SU-DHL-6 (cell line): ENCODE data around the gene KCTD1.

Experiments
- H2AFZ ChIP-seq: fragments of 200-600 bp; sonication (generic); 2 replicates; pipeline ENCODE4 v1.6.1; 2014; ENCODE audit warnings: low read depth, mild to moderate bottlenecking, moderate library complexity, mixed read lengths, antibody characterized with exemption, low read length; ENCODE audit not compliant: severe bottlenecking
- H3F3A ChIP-seq: fragments of 200-600 bp; shearing (Covaris generic); 2 replicates; pipeline ENCODE4 v1.6.0; 2016; ENCODE audit warnings: antibody characterized with exemption, mild to moderate bottlenecking; ENCODE audit not compliant: insufficient read depth
- H3K27ac ChIP-seq: fragments of 200-600 bp; sonication (generic); 2 replicates; pipeline ENCODE4 v1.5.1; 2016; ENCODE audit warnings: low read depth, mild to moderate bottlenecking, low read length, moderate library complexity, mixed read lengths
- H3K27me3 ChIP-seq: fragments of 200-600 bp; sonication (generic), shearing (Covaris generic); 2 replicates; pipeline ENCODE4 v1.6.0; 2014; ENCODE audit warnings: mild to moderate bottlenecking, low read length
- H3K36me3 ChIP-seq: fragments of 200-600 bp; sonication (generic); 2 replicates; pipeline ENCODE4 v1.6.1; 2014; ENCODE audit warnings: mild to moderate bottlenecking, low read length, mixed read lengths
- H3K4me2 ChIP-seq: fragments of 300-600, 200-600 bp; shearing (Covaris generic), sonication (generic); 2 replicates; pipeline ENCODE4 v1.6.0; 2014; ENCODE audit warnings: low read length, low read depth, mild to moderate bottlenecking; ENCODE audit not compliant: poor library complexity, severe bottlenecking
- H3K4me3 ChIP-seq: fragments of 200-600 bp; sonication (generic); 2 replicates; pipeline ENCODE4 v1.5.1; 2014; ENCODE audit warnings: antibody characterized with exemption, low read length, mild to moderate bottlenecking, mixed read lengths; ENCODE audit not compliant: insufficient read depth, poor library complexity, severe bottlenecking
- H3K79me2 ChIP-seq: fragments of 200-600 bp; sonication (generic); 2 replicates; pipeline ENCODE4 v1.6.1; 2014; ENCODE audit warnings: mild to moderate bottlenecking, low read length, moderate library complexity; ENCODE audit not compliant: insufficient read depth
- H3K9ac ChIP-seq: fragments of 200-600 bp; sonication (generic); 2 replicates; pipeline ENCODE4 v1.7.0; 2014; ENCODE audit warnings: mild to moderate bottlenecking, low read length
- H3K9me2 ChIP-seq: fragments of 200-600 bp; sonication (generic); replicated peaks from 2 replicates; pipeline ENCODE4 v1.6.1; 2014; ENCODE audit warnings: low read length; ENCODE audit not compliant: insufficient read depth
- H3K9me3 ChIP-seq: fragments of 200-600 bp; sonication (generic); 2 replicates; pipeline ENCODE4 v1.6.1; 2014; ENCODE audit warnings: low read length, mixed read lengths; ENCODE audit not compliant: insufficient read depth
- H4K20me1 ChIP-seq: fragments of 200-600 bp; sonication (generic); 2 replicates; pipeline ENCODE4 v1.6.1; 2014; ENCODE audit warnings: low read depth, mild to moderate bottlenecking, antibody characterized with exemption, low read length, moderate library complexity, mixed read lengths
- EZH2phosphoT487 ChIP-seq: fragments of 200-600 bp; sonication (generic), shearing (Covaris generic); conservative IDR thresholded peaks from 2 replicates; pipeline ENCODE4 v1.6.1; 2018; ENCODE audit warnings: mild to moderate bottlenecking, antibody characterized with exemption, low read length, moderate library complexity, mixed read lengths
- TF ChIP-seq, protein P1 (sequence below): fragments of 200-600 bp; sonication (generic); IDR thresholded peaks from one replicate; pipeline ENCODE4 v1.5.1; 2017; ENCODE audit warnings: antibody characterized with exemption, mild to moderate bottlenecking, low read length, moderate library complexity; ENCODE audit not compliant: insufficient read depth, poor library complexity, severe bottlenecking

Gene KCTD1

GRCh38 chr18:26535630-26536029, 12.7 kb downstream of the KCTD1 start:
- Histone ChIP-seq H3K4me3 (no peak overlapping the region), H3K27me3 (no peaks in the 10 kb centered on the region), H3K9ac (no peak overlapping the region), H2AFZ (no peak overlapping the region), H3K27ac (no peak overlapping the region), H3K79me2 (no peaks in the 10 kb centered on the region), H3K36me3 (no peaks in the 10 kb centered on the region), H3K9me2 (no peaks in the 10 kb centered on the region), H4K20me1 (no peaks in the 10 kb centered on the region), H3F3A (no peaks in the 10 kb centered on the region), H3K4me2 (no peak overlapping the region), H3K9me3 (no peaks in the 10 kb centered on the region)
- TF ChIP-seq EZH2phosphoT487, result no peak
- TF ChIP-seq, protein P1, sequence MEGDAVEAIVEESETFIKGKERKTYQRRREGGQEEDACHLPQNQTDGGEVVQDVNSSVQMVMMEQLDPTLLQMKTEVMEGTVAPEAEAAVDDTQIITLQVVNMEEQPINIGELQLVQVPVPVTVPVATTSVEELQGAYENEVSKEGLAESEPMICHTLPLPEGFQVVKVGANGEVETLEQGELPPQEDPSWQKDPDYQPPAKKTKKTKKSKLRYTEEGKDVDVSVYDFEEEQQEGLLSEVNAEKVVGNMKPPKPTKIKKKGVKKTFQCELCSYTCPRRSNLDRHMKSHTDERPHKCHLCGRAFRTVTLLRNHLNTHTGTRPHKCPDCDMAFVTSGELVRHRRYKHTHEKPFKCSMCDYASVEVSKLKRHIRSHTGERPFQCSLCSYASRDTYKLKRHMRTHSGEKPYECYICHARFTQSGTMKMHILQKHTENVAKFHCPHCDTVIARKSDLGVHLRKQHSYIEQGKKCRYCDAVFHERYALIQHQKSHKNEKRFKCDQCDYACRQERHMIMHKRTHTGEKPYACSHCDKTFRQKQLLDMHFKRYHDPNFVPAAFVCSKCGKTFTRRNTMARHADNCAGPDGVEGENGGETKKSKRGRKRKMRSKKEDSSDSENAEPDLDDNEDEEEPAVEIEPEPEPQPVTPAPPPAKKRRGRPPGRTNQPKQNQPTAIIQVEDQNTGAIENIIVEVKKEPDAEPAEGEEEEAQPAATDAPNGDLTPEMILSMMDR, result no peak

DNA sequence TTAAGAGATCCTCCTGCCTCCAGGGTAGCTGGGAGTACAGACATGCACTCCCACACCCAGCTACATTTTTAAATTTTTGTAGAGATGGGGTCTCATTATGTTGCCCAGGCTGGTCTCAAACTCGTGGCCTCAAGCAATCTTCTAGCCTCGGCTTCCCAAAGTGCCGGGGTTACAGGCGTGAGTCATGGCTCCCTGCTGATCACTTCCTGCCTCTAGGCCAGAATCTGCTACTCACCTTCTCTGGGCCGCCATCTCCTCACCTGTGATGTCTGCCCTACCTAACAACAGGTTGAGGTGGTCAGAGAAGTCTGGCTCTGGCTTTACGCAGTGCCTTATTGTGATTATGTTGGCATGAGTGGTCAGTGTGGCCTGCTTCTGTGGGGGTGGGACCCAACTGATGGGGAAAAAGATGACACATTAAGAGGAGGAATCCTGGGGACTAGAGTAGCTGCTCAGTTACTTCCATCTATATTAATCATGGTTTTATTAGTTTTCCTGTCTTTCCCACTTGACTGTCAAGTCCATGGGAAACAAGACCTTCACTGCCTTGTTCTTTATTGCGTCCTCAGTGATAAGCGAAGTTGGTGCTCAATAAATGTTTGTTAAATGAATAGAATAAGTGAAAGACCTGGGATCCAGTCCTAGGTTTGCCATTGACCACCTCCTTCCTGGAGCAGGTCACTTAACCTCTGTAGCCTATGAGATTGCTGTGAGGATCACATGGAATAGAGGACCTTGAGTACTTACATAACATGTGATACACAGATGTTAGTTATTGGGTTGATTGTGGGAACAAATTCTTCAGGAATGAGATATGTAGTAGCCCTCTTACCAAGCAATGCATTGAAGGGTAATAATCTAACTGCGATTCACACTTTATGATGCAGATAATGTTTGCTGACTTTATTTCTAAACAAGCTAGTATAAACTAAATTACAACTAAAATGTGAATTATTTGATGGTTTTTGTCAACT, 15.7 kb downstream of the KCTD1 start:
- H3K9ac ChIP-seq, result no peak overlapping the region
- H3K27ac ChIP-seq, result no peak overlapping the region
- H3K4me2 ChIP-seq, result no peak overlapping the region
- no peaks in the 10 kb centered on the region for H3K79me2 ChIP-seq
- H3K9me2 ChIP-seq, result no peaks in the 10 kb centered on the region
- TF ChIP-seq EZH2phosphoT487, result no peak
- H3K36me3 ChIP-seq, result no peaks in the 10 kb centered on the region
- no peak overlapping the region for H2AFZ ChIP-seq
- no peaks in the 10 kb centered on the region for H4K20me1 ChIP-seq
- no peaks in the 10 kb centered on the region for H3K9me3 ChIP-seq
- H3F3A ChIP-seq, result no peaks in the 10 kb centered on the region
- H3K4me3 ChIP-seq, result no peak overlapping the region
- H3K27me3 ChIP-seq, result no peaks in the 10 kb centered on the region

DNA sequence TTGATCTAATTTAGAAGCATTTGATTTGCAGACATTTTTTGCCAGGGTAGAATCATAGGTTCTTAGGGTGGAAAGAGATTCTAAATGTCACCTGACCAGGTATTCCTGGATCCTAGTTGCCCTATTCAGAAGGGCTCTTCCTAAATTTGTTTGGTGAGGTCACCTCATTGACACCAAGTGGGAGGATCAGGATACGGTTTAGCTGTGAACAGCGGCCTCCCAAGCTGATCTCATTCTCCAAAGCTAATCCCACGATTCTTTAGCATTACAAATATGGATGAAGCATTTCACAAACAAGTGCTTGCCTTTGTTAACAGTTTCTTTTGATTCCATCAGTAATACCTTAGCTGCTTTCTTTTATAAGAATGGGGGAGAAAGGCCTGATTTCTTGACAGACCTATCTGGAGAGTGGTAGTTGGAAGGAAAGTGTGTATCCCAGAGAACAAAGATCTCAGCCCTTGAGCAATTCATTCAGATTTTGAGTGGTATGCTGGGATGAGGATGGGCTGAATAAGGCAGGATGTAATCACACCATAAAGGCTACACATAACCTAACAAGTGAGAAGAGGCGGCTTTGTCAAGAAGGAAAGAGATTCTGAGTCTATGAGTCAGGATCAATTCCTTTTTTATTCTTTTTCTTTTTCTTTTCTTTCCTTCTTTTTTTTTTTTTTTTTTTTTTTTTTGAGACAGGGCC, 16.6 kb downstream of the KCTD1 start:
- TF ChIP-seq, protein P1, result no peak
- TF ChIP-seq EZH2phosphoT487, result no peak
- Histone ChIP-seq H3K79me2 (no peaks in the 10 kb centered on the region), H3F3A (no peaks in the 10 kb centered on the region), H3K27ac (no peak overlapping the region), H4K20me1 (no peaks in the 10 kb centered on the region), H3K4me3 (no peak overlapping the region), H3K4me2 (no peak overlapping the region), H3K36me3 (no peaks in the 10 kb centered on the region), H2AFZ (no peak overlapping the region), H3K9me3 (no peaks in the 10 kb centered on the region), H3K27me3 (no peaks in the 10 kb centered on the region), H3K9me2 (no peaks in the 10 kb centered on the region), H3K9ac (no peak overlapping the region)

- no peaks in the 10 kb centered on the region for H3F3A ChIP-seq
- no peaks in the 10 kb centered on the region for H3K27me3 ChIP-seq
- no peak overlapping the region for H3K4me2 ChIP-seq
- no peaks in the 10 kb centered on the region for H4K20me1 ChIP-seq
- TF ChIP-seq EZH2phosphoT487, result no peak
- TF ChIP-seq, protein P1, result no peak
- no peaks in the 10 kb centered on the region for H3K9me3 ChIP-seq
- H2AFZ ChIP-seq, result no peak overlapping the region
- no peaks in the 10 kb centered on the region for H3K9me2 ChIP-seq
- H3K79me2 ChIP-seq, result no peaks in the 10 kb centered on the region
- no peak overlapping the region for H3K27ac ChIP-seq
- H3K9ac ChIP-seq, result no peak overlapping the region
- no peaks in the 10 kb centered on the region for H3K36me3 ChIP-seq
- no peak overlapping the region for H3K4me3 ChIP-seq
These were observed 21.5 kb downstream of the KCTD1 start for GRCh38 chr18:26526966-26527234.
